Fibroblast of lung (primary cell): ENCODE data around the gene PCDHA9. TPM values are rescaled to one million over a fixed set of nuclear protein-coding genes. Genes with fewer than 3 reads are reported as not detected.
"Not testable (repeated sequence)": the region's sequence is repeated elsewhere in the genome, so short reads cannot be mapped to it uniquely, and the experiment has no call there.

Source experiments
- DNase-seq, 2 donors: peaks; one replicate each; pipeline versions ENCODE4 v3.0.0 to v3.0.0-alpha.2; 2010; ENCODE audit warnings: low read depth in 2 of 2
- H2AFZ ChIP-seq: 2 replicates; pipeline ENCODE4 v1.5.1; 2012; ENCODE audit warnings: low read length, control low read depth, inconsistent platforms
- H3K27ac ChIP-seq: 2 replicates; pipeline ENCODE4 v1.5.1; 2011; ENCODE audit warnings: low read length, control low read depth; ENCODE audit not compliant: insufficient read depth
- H3K27me3 ChIP-seq: 2 replicates; pipeline ENCODE4 v1.5.1; 2011; ENCODE audit warnings: mild to moderate bottlenecking, low read length; ENCODE audit not compliant: control insufficient read depth, insufficient read depth
- H3K36me3 ChIP-seq: 2 replicates; pipeline ENCODE4 v1.5.1; 2011; ENCODE audit warnings: low read length; ENCODE audit not compliant: control insufficient read depth, insufficient read depth
- H3K4me1 ChIP-seq: 2 replicates; pipeline ENCODE4 v1.5.1; 2011; ENCODE audit warnings: low read length; ENCODE audit not compliant: control insufficient read depth, insufficient read depth; ENCODE audit errors: extremely low read depth
- H3K4me2 ChIP-seq: 2 replicates; pipeline ENCODE4 v1.5.1; 2011; ENCODE audit warnings: low read length, control low read depth; ENCODE audit not compliant: insufficient read depth; ENCODE audit errors: extremely low read depth
- H3K4me3 ChIP-seq, 4 experiments: fragments of 200-600 bp in 1 of 4; sonication (generic) in 1 of 4; replicated peaks in 1 of 4; 2 replicates each; pipeline ENCODE4 v1.5.1; 2011 to 2016; ENCODE audit warnings: low read length in 4 of 4, low read depth in 3 of 4, mild to moderate bottlenecking in 3 of 4, control low read depth in 2 of 4, inconsistent platforms in 1 of 4, mixed read lengths in 1 of 4; ENCODE audit not compliant: insufficient read depth in 1 of 4; ENCODE audit errors: control extremely low read depth in 1 of 4
- H3K79me2 ChIP-seq: 2 replicates; pipeline ENCODE4 v1.5.1; 2012; ENCODE audit warnings: mild to moderate bottlenecking, low read length, inconsistent platforms; ENCODE audit not compliant: control insufficient read depth, insufficient read depth
- H3K9ac ChIP-seq: 2 replicates; pipeline ENCODE4 v1.5.1; 2011; ENCODE audit warnings: mild to moderate bottlenecking, low read length, control low read depth; ENCODE audit not compliant: insufficient read depth
- H3K9me3 ChIP-seq: 2 replicates; pipeline ENCODE4 v1.5.1; 2012; ENCODE audit warnings: low read depth, low read length; ENCODE audit not compliant: control insufficient read depth, insufficient read depth
- H4K20me1 ChIP-seq: 2 replicates; pipeline ENCODE4 v1.5.1; 2011; ENCODE audit warnings: low read length; ENCODE audit not compliant: control insufficient read depth, insufficient read depth; ENCODE audit errors: extremely low read depth
- EZH2 ChIP-seq: IDR thresholded peaks from 2 replicates; pipeline ENCODE4 v1.5.1; 2012; ENCODE audit warnings: low read length, control low read depth, mild to moderate bottlenecking; ENCODE audit errors: missing control alignments
- polyA plus RNA-seq, 2 donors: library from polyadenylated mRNA; depleted of rRNA in 1 of 2; stranded (reverse) in 1 of 2; unstranded in 1 of 2; fragments of >200 nt; gene quantifications; 2 replicates each; pipeline ENCODE4 v1.2.1, GENCODE V29; 2011 to 2012; ENCODE audit warnings: missing spikeins in 1 of 2
- total RNA-seq: library from RNA; depleted of rRNA; stranded (reverse); fragments of >200 nt; gene quantifications from 2 replicates; pipeline ENCODE4 v1.2.1, GENCODE V29; 2014
- TF ChIP-seq, protein P1 (sequence below), 2 donors: IDR thresholded peaks in 1 of 2; conservative IDR thresholded peaks in 1 of 2; 1 replicate in 1 of 2; 2 replicates in 1 of 2; pipeline ENCODE4 v1.5.1; 2011 to 2012; ENCODE audit warnings: low read length in 2 of 2, control low read depth in 1 of 2, inconsistent platforms in 1 of 2, low read depth in 1 of 2, mild to moderate bottlenecking in 1 of 2

The PCDHA9 gene
- total and polyA plus RNA-seq, 2 donors (not counting 1 experiment from before 2014, with no cell fraction given), result 0.03 to 0.33 TPM

DNA sequence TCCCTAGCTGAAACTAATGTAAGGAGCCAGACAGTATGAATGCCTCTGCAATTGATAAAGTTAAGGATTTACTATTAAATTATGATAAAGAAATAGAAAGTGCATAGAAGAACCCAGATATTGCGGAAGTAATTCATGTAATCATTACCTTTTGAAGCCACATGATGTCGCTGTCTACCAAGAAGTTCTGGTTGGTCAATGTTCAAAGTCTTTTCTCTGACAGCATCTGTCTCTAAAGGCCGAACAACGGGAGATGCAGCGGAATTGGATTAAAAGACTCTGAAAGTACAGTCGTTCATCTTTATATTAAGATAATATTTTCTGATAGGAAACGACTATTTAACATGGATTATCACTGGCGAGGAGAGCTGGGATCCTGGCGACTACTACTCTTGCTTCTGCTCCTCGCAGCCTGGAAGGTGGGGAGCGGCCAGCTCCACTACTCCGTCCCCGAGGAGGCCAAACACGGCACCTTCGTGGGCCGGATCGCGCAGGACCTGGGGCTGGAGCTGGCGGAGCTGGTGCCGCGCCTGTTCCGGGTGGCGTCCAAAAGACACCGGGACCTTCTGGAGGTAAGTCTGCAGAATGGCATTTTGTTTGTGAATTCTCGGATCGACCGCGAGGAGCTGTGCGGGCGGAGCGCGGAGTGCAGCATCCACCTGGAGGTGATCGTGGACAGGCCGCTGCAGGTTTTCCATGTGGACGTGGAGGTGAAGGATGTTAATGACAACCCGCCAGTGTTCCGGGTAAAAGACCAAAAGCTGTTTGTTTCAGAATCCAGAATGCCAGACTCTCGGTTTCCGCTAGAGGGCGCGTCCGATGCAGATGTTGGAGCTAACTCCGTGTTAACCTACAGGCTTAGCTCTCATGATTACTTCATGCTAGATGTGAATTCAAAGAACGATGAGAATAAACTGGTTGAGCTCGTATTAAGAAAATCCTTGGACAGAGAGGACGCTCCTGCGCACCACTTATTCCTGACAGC is 6.9 kb upstream of the PCDHA9 start, which contains the start of gene PCDHA8:
Gene PCDHA8 (plus strand): TSS at position 210 of the 985 bp plus-strand sequence. CDS start 135 bp downstream, at position 345.
- TF ChIP-seq EZH2, result no peak
- TF ChIP-seq, protein P1, sequence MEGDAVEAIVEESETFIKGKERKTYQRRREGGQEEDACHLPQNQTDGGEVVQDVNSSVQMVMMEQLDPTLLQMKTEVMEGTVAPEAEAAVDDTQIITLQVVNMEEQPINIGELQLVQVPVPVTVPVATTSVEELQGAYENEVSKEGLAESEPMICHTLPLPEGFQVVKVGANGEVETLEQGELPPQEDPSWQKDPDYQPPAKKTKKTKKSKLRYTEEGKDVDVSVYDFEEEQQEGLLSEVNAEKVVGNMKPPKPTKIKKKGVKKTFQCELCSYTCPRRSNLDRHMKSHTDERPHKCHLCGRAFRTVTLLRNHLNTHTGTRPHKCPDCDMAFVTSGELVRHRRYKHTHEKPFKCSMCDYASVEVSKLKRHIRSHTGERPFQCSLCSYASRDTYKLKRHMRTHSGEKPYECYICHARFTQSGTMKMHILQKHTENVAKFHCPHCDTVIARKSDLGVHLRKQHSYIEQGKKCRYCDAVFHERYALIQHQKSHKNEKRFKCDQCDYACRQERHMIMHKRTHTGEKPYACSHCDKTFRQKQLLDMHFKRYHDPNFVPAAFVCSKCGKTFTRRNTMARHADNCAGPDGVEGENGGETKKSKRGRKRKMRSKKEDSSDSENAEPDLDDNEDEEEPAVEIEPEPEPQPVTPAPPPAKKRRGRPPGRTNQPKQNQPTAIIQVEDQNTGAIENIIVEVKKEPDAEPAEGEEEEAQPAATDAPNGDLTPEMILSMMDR (conservative IDR thresholded peaks at IDR 0.05 in 1 of 2, IDR thresholded peaks at IDR 0.05 in 1 of 2; ENCODE audit: low read depth in 1 of 2, low read length in 2 of 2), result peak in 1 of 2 donors; percentile 10
- H3K4me2 ChIP-seq, result no peak within 1 kb of the TSS
- no peak within 1 kb of the TSS for H3K27ac ChIP-seq
- no peaks in the 10 kb centered on the region for H3K4me1 ChIP-seq
- no peak within 1 kb of the TSS for H3K4me3 ChIP-seq
- H2AFZ ChIP-seq, result no peak within 1 kb of the TSS
- H3K36me3 ChIP-seq, result no peaks in the 10 kb centered on the region
- H4K20me1 ChIP-seq, result no peaks in the 10 kb centered on the region
- H3K9ac ChIP-seq, result no peak within 1 kb of the TSS
- no peaks in the 10 kb centered on the region for H3K27me3 ChIP-seq
- no peaks in the 10 kb centered on the region for H3K79me2 ChIP-seq
- DNase-seq, result no peak
- no peaks in the 10 kb centered on the region for H3K9me3 ChIP-seq

DNA sequence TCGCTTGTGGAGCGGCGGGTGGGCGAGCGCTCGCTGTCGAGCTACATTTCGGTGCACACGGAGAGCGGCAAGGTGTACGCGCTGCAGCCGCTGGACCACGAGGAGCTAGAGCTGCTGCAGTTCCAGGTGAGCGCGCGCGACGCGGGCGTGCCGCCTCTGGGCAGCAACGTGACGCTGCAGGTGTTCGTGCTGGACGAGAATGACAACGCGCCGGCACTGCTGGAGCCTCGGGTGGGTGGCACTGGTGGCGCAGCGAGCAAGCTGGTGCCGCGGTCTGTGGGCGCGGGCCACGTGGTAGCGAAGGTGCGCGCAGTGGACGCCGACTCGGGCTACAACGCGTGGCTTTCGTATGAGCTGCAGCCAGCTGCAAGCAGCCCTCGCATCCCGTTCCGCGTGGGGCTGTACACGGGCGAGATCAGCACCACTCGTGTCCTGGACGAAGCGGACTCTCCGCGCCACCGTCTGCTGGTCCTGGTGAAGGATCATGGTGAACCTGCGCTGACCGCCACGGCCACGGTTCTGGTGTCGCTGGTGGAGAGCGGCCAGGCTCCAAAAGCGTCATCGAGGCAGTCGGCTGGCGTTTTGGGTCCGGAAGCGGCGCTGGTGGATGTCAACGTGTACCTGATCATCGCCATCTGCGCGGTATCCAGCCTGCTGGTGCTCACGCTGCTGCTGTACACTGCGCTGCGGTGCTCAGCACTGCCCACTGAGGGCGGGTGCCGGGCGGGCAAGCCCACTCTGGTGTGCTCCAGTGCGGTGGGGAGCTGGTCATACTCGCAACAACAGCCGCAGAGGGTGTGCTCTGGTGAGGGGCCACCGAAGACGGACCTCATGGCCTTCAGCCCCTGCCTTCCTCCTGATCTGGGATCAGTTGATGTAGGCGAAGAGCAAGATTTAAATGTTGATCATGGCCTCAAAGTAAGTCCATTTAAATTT is 5.1 kb upstream of the PCDHA9 start:
- Histone ChIP-seq H3K36me3 (no peaks in the 10 kb centered on the region), H3K4me2 (no peak overlapping the region), H3K27me3 (no peaks in the 10 kb centered on the region), H3K27ac (no peak overlapping the region), H3K4me1 (no peaks in the 10 kb centered on the region), H3K79me2 (no peaks in the 10 kb centered on the region), H2AFZ (no peak overlapping the region), H3K9ac (no peak overlapping the region), H3K4me3 (no peak overlapping the region), H4K20me1 (no peaks in the 10 kb centered on the region), H3K9me3 (no peaks in the 10 kb centered on the region)
- no peak for DNase-seq
- TF ChIP-seq, protein P1 (conservative IDR thresholded peaks at IDR 0.05 in 1 of 2, IDR thresholded peaks at IDR 0.05 in 1 of 2; ENCODE audit: low read depth in 1 of 2, low read length in 2 of 2), result no peak
- TF ChIP-seq EZH2, result no peak

DNA sequence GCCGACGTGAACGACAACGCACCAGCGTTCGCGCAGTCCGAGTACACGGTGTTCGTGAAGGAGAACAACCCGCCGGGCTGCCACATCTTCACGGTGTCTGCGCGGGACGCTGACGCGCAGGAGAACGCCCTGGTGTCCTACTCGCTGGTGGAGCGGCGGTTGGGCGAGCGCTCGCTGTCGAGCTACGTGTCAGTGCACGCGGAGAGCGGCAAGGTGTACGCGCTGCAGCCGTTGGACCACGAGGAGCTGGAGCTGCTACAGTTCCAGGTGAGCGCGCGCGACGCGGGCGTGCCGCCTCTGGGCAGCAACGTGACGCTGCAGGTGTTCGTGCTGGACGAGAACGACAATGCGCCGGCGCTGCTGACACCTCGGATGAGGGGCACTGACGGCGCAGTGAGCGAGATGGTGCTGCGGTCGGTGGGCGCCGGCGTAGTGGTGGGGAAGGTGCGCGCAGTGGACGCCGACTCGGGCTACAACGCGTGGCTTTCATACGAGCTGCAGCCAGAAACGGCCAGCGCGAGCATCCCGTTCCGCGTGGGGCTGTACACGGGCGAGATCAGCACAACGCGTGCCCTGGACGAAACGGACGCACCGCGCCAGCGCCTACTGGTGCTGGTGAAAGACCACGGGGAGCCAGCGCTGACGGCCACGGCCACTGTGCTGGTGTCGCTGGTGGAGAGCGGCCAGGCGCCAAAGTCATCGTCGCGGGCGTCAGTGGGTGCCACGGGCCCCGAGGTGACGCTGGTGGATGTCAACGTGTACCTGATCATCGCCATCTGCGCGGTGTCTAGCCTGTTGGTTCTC is 1.9 kb downstream of the PCDHA9 start:
- H3K9ac ChIP-seq, H3K79me2 ChIP-seq, H4K20me1 ChIP-seq, H2AFZ ChIP-seq, H3K27me3 ChIP-seq, DNase-seq, H3K4me3 ChIP-seq, H3K9me3 ChIP-seq, H3K4me1 ChIP-seq, H3K4me2 ChIP-seq, H3K36me3 ChIP-seq, H3K27ac ChIP-seq: not testable (repeated sequence)
